GM19455 (cell line): ENCODE data around the gene AUTS2.

ENCODE experiments used
- ATAC-seq: cut with Tn5 transposase; IDR thresholded peaks from one replicate; pipeline ENCODE4 v1.9.1; 2021; ENCODE audit not compliant: unreplicated experiment

AUTS2 gene

DNA sequence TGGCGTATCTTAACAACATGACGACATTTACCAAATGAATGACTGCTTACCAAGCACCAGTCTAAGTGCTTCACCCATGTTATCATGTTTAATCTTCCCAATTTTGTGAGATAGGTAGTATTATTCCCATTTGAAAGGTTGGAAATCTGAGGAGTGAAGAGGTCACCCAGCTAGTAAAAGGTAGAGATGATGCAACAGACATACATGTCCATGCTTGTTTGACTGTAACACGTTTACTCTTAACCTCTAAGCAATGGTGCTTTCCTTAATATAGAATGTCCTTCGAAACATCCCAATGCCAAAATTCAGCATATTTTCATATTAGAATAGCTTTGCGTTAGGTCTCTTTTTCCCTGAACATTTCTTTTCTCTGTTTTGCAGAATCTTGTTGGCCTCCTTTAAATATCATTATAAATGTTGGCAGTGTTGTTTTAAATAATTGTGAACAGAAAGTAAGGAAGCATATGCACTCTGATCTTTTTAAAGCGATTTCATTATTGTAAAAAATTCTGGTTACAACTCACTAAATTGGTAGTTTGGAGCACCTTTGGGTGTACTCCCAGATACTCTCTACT lies 722.8 kb downstream of the AUTS2 start:
- ATAC-seq, result no peak

DNA sequence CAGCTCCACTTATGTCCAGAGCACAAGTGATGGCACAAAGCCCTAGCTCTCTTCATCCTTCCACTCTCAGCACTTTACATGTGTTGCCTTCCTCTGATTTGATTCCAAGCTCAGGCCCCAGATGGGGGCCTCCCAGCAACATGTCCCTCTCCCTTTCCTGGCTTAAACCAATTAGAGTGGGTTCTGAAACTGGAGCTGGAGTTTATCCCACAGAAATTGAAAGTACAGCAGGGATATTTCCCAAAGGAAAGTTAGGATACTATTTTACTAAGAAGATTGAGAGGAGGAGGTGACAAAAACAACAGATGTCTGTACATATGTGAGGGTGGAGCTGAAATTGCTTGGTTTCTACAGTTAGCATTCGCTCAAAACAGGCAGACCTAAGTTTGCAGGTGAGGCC lies 724.6 kb downstream of the AUTS2 start:
- ATAC-seq, result no peak

DNA sequence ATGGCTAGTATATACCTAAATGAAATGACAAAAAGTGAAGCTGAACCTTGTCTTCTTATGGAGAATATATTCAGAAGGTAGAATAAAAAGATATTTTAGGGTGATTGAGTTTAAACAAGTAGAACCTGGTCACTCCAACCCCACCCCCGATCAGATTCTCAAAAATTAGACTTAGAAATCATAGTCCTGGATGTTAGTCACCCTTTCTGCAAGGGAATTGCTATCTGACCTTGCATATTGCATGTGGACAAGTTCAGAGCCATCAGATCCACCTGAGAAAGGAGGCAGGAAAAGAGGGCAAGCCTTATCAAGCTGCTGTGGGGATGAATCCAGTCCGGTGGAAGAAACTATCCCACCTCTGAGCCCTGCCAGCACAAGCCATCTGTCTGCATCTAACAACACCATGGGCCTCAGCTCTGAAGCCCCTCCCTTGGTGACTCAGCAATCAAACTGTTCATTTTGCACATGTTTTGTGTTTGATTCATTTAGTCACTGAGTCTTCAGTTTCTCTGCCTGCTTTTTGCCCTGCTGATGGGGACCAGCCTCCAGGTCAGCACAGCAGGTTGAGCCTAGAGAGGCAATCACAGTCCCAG lies 727.3 kb downstream of the AUTS2 start:
- ATAC-seq, result no peak

DNA sequence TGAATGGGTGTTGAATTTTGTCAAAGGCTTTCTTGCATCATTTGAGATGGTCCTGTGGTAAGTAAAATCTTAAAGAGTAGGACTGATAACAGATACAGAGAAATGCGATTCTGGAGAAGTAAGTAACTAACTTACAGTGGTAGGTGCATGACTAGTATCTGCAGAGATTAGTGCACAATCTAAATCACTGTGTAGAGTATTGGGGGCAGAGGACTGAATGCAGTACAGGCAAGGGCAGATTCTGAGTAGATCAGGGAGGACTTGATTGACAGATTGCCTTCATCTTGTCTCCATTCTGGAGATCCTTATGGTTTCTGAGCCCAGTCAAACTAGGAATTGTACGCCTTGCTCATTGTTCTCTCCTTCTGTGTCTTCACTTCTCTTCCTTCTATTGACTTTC lies 736.0 kb downstream of the AUTS2 start:
- ATAC-seq, result no peak

DNA sequence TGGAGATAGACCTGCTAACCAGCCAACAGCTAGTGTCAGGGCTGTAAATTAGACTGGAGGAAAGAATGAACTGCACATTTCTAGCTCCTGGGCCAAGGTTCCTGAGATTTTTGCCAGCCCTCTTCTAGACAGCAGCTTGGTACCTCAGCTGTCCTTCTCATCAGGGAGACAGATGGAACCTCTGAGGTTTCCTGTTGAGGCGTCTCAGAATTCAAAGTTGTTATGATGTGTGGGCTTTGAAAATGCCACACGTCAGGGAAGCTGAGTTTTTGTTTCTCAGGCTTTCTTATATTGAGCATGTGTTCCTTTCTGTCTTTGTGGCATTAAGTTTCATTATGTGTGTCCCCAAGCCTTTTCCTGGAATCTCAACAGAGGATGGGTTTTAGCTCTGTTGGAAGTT lies 736.6 kb downstream of the AUTS2 start:
- ATAC-seq, result no peak

DNA sequence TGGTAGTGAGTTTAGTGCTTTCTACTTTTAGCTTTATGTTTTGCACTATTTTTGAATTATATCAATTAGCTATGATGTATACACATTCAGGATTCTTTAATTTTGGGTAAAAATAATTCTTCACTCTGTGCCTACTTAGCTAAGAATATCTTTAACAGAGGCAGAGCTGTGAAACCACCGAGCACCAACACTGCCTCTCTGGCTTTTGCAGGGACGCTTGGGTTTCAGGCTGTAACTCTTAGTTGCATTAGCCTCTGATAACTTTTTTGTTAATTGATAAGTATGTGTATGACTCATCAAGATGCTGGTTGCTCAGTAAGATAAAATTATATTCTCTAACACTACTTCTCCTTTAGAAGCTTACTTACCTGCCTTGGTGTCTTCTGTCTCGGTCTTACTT lies 738.3 kb downstream of the AUTS2 start:
- ATAC-seq, result no peak

DNA sequence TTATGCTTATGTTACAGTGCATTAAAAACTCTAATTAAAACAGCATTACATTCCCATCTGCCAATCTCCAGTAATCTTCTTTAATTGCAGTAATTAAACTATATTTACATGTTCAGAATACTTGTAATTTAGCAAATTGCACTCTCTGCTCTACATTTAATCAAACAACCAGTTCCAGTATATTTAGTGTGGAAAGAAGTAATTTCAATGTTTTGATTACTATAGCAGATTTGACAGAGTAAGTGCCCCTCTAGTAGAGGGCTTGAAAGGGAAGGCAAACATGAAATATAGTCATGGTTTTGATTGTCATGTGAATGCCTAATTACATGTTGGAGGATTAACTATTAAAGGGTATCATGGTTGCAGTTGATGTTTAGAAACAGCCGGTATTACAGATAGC lies 739.7 kb downstream of the AUTS2 start:
- no peak for ATAC-seq

DNA sequence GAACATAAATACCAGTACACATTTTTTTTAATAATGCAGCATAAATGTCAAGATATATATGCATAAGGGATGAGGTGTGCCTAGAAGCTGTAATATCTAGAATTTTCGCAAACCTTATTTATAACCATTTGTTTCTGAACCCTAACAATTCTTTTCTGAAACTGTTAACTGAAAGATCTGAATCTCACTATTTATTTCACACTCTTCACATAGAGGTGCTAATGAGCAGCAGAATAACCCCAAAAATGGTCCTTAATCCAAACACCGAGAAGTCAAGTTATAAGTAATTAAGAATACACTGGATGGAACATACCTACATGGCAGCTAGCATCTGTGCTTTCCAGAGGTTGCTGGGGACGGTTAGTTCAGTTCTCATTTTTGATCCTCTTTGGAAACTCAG lies 742.0 kb downstream of the AUTS2 start:
- ATAC-seq, result no peak

DNA sequence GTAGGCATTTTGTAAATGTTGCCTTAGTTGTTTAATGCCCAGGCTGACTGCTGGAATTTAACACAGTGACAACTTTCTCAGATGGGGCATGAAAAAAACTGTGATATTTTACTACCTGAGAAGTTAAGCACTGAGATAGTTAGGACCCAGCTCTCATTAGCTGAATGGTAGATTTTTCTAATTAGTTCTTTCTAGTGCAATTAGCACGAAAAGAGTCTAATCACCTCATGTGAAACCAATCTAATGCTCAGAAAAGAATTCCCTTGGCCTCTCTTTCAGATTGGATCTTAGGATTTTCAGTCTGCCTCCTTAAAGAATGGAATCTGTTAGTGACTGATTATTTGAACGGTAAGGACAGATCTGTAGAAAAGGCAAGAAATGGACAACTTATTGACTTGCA lies 743.2 kb downstream of the AUTS2 start:
- ATAC-seq, result no peak

DNA sequence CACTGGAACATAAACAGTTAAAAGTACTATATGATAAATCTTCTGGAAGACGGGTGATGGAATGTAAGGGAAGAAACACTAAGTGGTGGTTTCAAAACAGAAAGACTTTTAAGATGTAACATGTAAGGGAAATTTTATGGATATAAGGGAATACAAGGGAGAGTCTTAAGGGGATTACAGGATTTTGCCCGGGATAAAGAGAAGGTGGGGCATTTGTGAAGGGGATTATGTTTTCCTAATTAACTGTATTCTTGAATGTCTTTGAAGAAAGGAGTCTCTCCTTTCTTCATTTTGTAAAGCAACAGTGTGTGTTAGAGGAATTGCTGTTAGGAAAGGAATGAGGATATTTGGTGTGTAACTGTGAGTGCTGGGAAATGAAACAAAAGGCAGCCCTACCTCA lies 745.2 kb downstream of the AUTS2 start:
- ATAC-seq, result no peak

DNA sequence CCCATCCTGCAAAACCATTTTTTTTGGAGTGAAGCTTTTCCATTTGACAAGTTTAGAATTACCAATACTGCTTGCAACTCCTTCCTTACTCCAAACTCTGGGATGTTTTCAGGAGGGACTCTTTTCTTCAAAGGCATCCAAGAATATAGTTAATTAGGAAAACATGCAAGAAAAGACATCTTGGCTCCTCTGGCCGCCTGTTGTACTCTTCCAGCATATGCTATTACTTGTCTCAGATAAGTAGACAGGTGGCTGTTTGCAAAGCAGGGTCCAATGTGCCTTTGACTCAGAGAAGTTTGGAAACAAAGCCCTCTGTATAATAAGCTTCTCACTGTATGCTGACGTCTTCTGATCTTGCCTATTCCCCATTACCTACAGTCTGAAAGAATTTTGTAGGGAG lies 746.5 kb downstream of the AUTS2 start:
- no peak for ATAC-seq

DNA sequence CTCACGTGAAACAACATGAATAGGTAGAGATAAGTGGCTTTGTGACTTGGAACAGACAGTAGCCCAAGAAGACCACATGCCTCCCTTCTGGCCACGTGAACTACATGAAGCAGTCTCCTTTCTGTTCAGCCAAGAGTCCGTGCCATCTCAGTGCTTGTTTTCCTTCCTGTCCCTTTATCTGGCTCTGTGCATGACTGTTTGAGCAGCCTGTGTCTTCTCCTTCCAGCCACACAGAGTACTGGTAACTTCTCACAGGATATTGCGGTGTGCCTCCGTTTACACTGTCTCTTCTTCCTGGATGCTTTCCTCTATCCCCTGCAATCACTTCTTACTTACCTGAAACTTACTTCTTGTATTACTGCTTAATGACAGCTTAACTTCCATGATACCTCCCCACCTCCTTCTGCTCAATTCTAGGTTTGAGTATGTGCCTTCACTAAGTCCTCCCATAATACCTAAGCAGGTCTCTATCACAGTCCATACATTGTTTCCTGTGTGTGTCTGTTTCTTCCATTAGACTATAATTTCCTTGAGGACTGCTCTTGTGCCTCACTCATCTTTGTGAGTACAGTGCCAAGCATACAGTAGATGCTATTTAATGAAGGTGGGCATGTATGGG lies 748.7 kb downstream of the AUTS2 start:
- ATAC-seq, result no peak

DNA sequence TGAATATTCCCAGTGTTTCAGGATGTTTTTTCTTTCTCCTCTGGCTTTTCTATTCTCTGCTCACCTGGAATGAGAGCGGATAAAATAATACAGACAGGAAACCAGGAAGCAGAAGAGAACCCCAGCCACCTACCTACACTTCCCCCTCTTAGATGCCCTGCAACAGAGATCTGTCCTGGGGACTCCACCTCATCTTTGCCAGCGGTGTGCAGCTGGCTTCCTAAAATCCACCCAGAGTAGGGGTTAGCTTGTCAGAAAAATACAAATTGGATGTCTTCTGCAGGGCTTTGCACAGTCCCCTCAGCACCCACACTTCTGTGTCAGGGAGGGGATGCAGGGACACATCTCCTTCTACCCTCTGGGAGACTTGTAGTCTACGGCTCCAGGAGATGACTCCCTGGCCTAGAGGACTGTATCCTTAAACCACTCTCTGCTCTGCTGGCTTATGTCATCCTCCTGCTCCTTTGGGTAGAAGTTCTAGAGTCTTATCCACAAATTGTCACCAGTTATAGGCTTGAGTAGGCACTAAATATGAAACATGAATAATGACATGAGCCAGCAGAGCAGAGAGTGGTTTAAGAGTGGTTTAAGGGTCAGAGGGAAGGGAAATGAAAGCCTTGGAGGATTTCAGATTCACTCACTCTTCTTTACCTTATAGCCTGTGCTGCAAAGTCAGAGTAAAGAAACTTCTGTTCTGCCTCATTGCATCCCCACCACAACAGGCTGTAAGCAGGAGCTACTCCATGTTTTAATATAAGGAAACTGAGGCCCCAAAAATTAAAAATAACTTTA lies 749.4 kb downstream of the AUTS2 start:
- ATAC-seq, result peak; percentile 93

DNA sequence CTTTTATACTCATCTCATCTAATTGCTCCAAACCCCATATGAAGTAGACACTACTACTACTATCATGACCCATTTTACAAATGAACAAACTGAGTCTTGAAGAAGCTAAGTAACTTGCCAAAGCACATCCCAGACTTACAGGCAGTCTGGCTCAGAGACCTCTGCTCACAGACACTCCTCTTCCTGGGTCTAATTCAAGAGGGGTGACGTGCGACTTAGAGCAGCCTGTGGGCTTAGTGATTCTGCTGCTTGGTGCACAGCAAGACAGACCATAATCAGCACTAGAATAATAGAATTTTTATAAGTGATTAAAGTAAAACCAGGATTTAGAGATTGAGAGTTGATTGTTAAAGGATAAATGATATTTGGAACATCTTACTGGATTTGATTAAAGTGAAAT lies 750.8 kb downstream of the AUTS2 start:
- no peak for ATAC-seq

DNA sequence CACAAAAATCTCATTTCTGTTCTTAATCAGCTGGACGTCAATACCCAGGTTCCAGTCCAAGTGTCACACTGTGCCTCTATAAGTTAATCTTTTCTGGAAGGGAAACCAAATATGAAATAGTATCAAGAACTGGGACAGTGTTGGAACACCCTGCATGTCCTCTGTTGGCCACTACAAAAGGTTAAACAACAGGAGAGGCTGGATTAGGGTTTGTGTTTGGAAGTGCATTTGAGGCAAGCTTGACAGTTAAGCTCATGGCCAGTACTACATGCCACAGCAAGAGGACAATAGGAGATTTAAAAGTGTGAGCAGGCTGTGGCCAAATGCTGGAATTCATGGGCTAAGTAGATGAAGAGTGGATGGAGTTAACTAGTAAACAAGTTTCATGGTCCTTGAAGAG lies 751.5 kb downstream of the AUTS2 start:
- no peak for ATAC-seq

DNA sequence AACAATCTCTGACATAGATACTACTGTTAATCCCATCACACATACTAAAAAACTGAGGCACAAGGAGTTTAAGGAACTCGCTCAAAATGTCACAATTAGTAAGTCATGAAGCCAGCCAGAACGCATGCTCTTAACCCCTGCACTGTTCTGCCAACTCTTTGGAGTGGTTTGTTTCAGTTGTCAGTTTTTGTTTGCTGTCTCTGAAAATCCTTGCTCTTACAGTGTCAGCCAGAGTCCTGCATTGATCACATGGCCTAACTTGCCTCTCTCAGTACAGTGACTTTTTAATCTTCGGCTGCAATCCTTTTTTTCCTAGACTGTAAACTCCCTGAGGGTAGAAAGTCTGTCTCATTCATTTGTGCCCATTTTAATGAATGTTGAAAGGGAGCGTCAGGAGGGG lies 753.8 kb downstream of the AUTS2 start:
- ATAC-seq, result no peak

DNA sequence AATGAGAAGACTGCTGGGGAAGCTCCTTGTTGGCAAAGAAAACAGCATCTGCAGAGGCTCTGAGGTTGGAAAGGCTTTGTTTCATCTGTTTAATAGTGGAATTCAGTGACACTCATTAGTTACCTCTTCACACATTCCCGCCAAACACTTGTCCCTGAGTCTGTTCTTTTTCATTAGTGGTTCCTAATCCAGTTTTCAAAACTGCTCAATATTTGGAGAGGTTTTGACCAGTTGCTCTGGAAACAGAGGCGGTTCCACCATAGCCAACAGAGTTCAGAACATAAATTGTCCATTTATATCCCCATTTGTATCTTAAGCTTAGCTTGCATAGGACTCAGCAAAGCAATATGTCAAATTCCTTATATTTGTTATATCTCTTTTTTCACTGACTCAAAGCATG lies 754.6 kb downstream of the AUTS2 start:
- no peak for ATAC-seq

DNA sequence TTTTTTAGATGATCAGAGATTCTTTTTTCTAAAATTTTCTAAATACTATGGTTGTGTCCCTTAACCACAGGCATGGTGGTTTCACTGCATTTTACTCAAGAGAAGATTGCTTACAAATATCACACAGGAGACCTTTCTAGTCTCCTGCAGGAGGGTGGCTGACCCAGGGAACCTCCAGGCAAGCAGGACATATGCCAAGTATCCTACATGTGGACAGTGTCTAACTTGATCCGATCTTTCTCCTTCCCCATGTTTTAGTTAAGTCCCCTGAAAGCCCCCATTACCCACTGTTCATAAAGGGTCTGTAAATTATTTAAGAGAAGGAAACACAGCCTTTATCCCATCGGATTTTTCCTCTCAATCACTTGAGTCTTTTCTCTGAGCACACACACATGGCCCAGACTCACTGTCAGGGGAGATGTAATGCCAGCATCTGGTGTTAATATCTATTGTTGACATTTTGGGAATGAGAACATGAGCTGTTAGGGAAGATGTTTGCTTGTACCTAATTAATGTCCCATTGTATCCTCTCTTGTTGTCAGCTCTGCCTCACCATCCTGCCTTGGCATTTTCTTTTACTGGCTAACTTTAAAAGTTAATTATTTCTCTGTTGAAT lies 755.2 kb downstream of the AUTS2 start:
- ATAC-seq, result no peak

DNA sequence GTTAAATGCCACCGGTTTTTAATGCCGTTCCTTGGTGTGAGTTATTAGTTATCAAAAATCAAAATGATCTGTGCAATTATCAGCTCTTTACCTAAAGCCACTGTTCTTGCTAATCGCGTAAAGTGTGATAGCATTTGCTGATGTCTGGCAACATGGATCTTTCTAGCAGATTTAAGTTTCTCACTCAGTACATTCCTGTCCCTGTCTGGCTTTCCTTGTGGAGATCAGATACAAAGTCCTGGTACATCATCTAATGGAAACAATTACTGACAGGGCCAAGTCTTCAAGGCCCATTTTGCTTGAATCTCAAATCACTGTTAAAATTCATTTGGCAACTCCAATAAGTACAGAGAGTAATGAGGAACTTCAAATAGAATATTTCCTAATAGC lies 755.7 kb downstream of the AUTS2 start:
- no peak for ATAC-seq

DNA sequence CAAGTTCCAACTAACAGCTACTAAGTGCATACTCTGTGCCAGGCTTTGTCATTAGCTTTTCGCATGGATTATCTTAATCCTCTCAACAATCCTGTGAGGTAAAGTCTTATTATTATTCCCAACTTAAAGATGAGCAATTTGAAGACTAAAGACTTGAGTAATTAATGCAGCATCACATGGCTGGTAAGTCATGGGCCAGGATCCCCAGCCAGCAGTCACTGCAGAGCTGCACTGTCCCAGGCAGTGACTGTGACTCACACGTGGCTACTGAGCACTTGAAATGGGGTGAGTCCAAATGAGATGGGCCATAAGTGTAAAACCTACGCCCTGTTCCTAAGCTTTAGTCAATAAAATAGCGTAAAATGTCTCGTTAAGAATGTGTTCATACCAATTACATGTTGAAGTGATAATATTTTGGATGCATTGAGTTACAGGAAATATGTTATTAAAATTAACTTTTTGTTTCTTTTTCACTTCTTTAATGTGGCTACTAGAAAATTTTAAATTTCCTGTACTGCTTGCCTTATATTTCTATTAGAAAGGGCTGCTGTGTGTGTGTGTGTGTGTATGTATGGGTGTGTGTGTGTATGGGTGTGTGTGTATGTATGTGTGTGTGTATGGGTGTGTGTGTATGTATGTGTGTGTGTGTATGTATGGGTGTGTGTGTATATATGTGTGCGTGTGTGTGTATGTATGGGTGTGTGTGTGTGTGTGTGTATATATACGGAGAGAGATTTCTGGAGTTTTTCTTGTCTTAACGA lies 756.3 kb downstream of the AUTS2 start:
- no peak for ATAC-seq
